Activated CD8-positive, alpha-beta memory T cell treated with anti-CD3 and anti-CD28 coated beads, Interleukin-2, amount 10 ng/mL, durations not matched to agents 7 days and 5 days (primary cell): Measurements from ENCODE around the gene TBC1D25. TPM values are rescaled to one million over a fixed set of nuclear protein-coding genes. Genes with fewer than 3 reads are reported as not detected.
A peak's percentile ranks its signal among the peaks of the same experiment; 100 is the strongest.
"Not testable (repeated sequence)": the region's sequence is repeated elsewhere in the genome, so short reads cannot be mapped to it uniquely, and the experiment has no call there.

Experiments used
- ATAC-seq: fragments of 150-1000 bp; cut with Tn5 transposase; one replicate; pipeline ENCODE4 v1.10.0; 2021; ENCODE audit warnings: moderate library complexity
- CTCF ChIA-PET: fragments of 350-600 bp; sonication (Branson Sonifier 250); formaldehyde crosslinking; loops from one replicate; lab custom pipeline; 2021; ENCODE audit warnings: antibody characterized with exemption; lab: Charles Lee
- DNase-seq: peaks from one replicate; pipeline ENCODE4 v3.0.0-alpha.2; 2020
- H3K27ac Mint-ChIP-seq: one replicate; pipeline ENCODE4 v1.8.0; 2021; ENCODE audit warnings: mild to moderate bottlenecking, mixed read lengths
- H3K27me3 Mint-ChIP-seq: one replicate; pipeline ENCODE4 v1.8.0; 2021; ENCODE audit warnings: mixed read lengths
- H3K36me3 Mint-ChIP-seq: one replicate; pipeline ENCODE4 v1.8.0; 2021; ENCODE audit warnings: mild to moderate bottlenecking, mixed read lengths
- H3K4me1 Mint-ChIP-seq: one replicate; pipeline ENCODE4 v1.8.0; 2021; ENCODE audit warnings: mixed read lengths
- H3K4me3 Mint-ChIP-seq: one replicate; pipeline ENCODE4 v1.8.0; 2021; ENCODE audit warnings: mild to moderate bottlenecking, moderate library complexity, mixed read lengths
- H3K9me3 Mint-ChIP-seq: one replicate; pipeline ENCODE4 v1.8.0; 2022; ENCODE audit warnings: low read depth, mixed read lengths
- total RNA-seq, 2 experiments: library from RNA; stranded (reverse); gene quantifications; one replicate each; pipeline ENCODE4 v1.2.3, GENCODE V29; 2021

TBC1D25 gene
- total RNA-seq, 2 experiments from 2014 or later: 23.2 to 26.3 TPM

- Mint-ChIP-seq H3K4me3 (no peak overlapping the region), H3K27me3 (no peaks in the 10 kb centered on the region), H3K4me1 (peaks cover 3% of the 10 kb centered on the region), H3K9me3 (no peaks in the 10 kb centered on the region), H3K27ac (no peak overlapping the region), H3K36me3 (peaks cover 18% of the 10 kb centered on the region)
- DNase-seq (no peak), ATAC-seq (no peak)
- CTCF ChIA-PET: no interaction called here
Observed at GRCh38 chrX:48548871-48549270, 9.4 kb downstream of the TBC1D25 start.

- H3K27me3 Mint-ChIP-seq, H3K4me3 Mint-ChIP-seq, ATAC-seq, H3K27ac Mint-ChIP-seq, H3K4me1 Mint-ChIP-seq, CTCF ChIA-PET, H3K9me3 Mint-ChIP-seq, DNase-seq: not testable (repeated sequence)
- H3K36me3 Mint-ChIP-seq: peaks cover 23% of the 10 kb centered on the region
Observed at GRCh38 chrX:48555731-48556325, 16.3 kb downstream of the TBC1D25 start.

GRCh38 chrX:48558271-48558670 is 18.8 kb downstream of the TBC1D25 start:
- CTCF ChIA-PET: no interaction called here
- H3K27me3 Mint-ChIP-seq: no peaks in the 10 kb centered on the region
- no peaks in the 10 kb centered on the region for H3K9me3 Mint-ChIP-seq
- H3K27ac Mint-ChIP-seq: peak overlapping the region; percentile 25
- no peak overlapping the region for H3K4me3 Mint-ChIP-seq
- ATAC-seq (peak; percentile 20), DNase-seq (no peak)
- peaks cover 4% of the 10 kb centered on the region for H3K4me1 Mint-ChIP-seq
- peaks cover 24% of the 10 kb centered on the region for H3K36me3 Mint-ChIP-seq

- Mint-ChIP-seq H3K4me3 (no peak overlapping the region), H3K27ac (no peak overlapping the region), H3K27me3 (no peaks in the 10 kb centered on the region), H3K4me1 (peaks cover 4% of the 10 kb centered on the region), H3K36me3 (peaks cover 25% of the 10 kb centered on the region), H3K9me3 (no peaks in the 10 kb centered on the region)
- DNase-seq (no peak), ATAC-seq (no peak)
- CTCF ChIA-PET: no interaction called here
Observed at GRCh38 chrX:48559636-48560035, 20.1 kb downstream of the TBC1D25 start.

- H3K4me3 Mint-ChIP-seq: no peak overlapping the region
- no peaks in the 10 kb centered on the region for H3K27me3 Mint-ChIP-seq
- DNase-seq (no peak), ATAC-seq (no peak)
- H3K9me3 Mint-ChIP-seq: no peaks in the 10 kb centered on the region
- CTCF ChIA-PET: no interaction called here
- H3K27ac Mint-ChIP-seq: no peak overlapping the region
- peaks cover 21% of the 10 kb centered on the region for H3K36me3 Mint-ChIP-seq
- peaks cover 4% of the 10 kb centered on the region for H3K4me1 Mint-ChIP-seq
Observed at GRCh38 chrX:48560056-48560455, 20.5 kb downstream of the TBC1D25 start.

- Mint-ChIP-seq H3K9me3 (no peaks in the 10 kb centered on the region), H3K27me3 (no peaks in the 10 kb centered on the region), H3K36me3 (peaks cover 21% of the 10 kb centered on the region), H3K4me1 (peaks cover 4% of the 10 kb centered on the region), H3K4me3 (no peak overlapping the region), H3K27ac (no peak overlapping the region)
- no peak for DNase-seq
- CTCF ChIA-PET: no interaction called here
- ATAC-seq: no peak
Observed at GRCh38 chrX:48560681-48561080, 21.2 kb downstream of the TBC1D25 start.

GRCh38 chrX:48569958-48570357 is 30.4 kb downstream of the TBC1D25 start:
- Mint-ChIP-seq H3K27ac (peak overlapping the region; percentile 83), H3K4me3 (no peak overlapping the region), H3K9me3 (no peaks in the 10 kb centered on the region), H3K36me3 (peaks cover 2% of the 10 kb centered on the region), H3K4me1 (peaks cover 16% of the 10 kb centered on the region), H3K27me3 (no peaks in the 10 kb centered on the region)
- ATAC-seq (peak; percentile 55), DNase-seq (peak; percentile 67)
- CTCF ChIA-PET: no interaction called here

- DNase-seq (no peak), ATAC-seq (peak; percentile 15)
- Mint-ChIP-seq H3K36me3 (peaks cover 30% of the 10 kb centered on the region), H3K27me3 (no peaks in the 10 kb centered on the region), H3K4me3 (peak overlapping the region; percentile 99), H3K9me3 (no peaks in the 10 kb centered on the region), H3K4me1 (peaks cover 32% of the 10 kb centered on the region), H3K27ac (peak overlapping the region; percentile 100)
- CTCF ChIA-PET: interaction anchor here (1.2 to 2.0 kb wide), 5 partner anchors 34 to 384 kb away, joined by 3 to 11 read pairs (median 4); partner anchors contain the start of genes OTUD5 and TBC1D25
Observed at GRCh38 chrX:48573690-48574269, 34.3 kb downstream of the TBC1D25 start.

GRCh38 chrX:48574270-48575266 is 35.1 kb downstream of the TBC1D25 start, which contains the start of gene RBM3:
TSS of gene RBM3 (plus strand) at chrX:48574484. CDS start at chrX:48575181, 697 bp downstream.
- peaks cover 34% of the 10 kb centered on the region for H3K4me1 Mint-ChIP-seq
- no peaks in the 10 kb centered on the region for H3K9me3 Mint-ChIP-seq
- peak within 1 kb of the TSS; percentile 100 for H3K27ac Mint-ChIP-seq
- DNase-seq (peak; percentile 97), ATAC-seq (peak; percentile 93)
- no peaks in the 10 kb centered on the region for H3K27me3 Mint-ChIP-seq
- CTCF ChIA-PET: interaction anchor here (1.2 to 2.0 kb wide), 5 partner anchors 35 to 383 kb away, joined by 3 to 11 read pairs (median 4); partner anchors contain the start of genes OTUD5 and TBC1D25
- H3K36me3 Mint-ChIP-seq: peaks cover 33% of the 10 kb centered on the region
- peak within 1 kb of the TSS; percentile 99 for H3K4me3 Mint-ChIP-seq

- Mint-ChIP-seq H3K27ac (peak overlapping the region; percentile 100), H3K9me3 (no peaks in the 10 kb centered on the region), H3K4me1 (peaks cover 29% of the 10 kb centered on the region), H3K4me3 (peak overlapping the region; percentile 99), H3K27me3 (no peaks in the 10 kb centered on the region), H3K36me3 (peaks cover 38% of the 10 kb centered on the region)
- CTCF ChIA-PET: interaction anchor here (1.8 kb wide), 1 partner anchor 71 kb away, joined by 3 read pairs; no protein-coding TSS in a partner anchor
- ATAC-seq (no peak), DNase-seq (no peak)
Observed at GRCh38 chrX:48575642-48576041, 36.1 kb downstream of the TBC1D25 start.

- Mint-ChIP-seq H3K4me1 (peaks cover 26% of the 10 kb centered on the region), H3K36me3 (peaks cover 38% of the 10 kb centered on the region), H3K4me3 (peak overlapping the region; percentile 99), H3K27ac (peak overlapping the region; percentile 100), H3K9me3 (no peaks in the 10 kb centered on the region), H3K27me3 (no peaks in the 10 kb centered on the region)
- CTCF ChIA-PET: no interaction called here
- DNase-seq (no peak), ATAC-seq (no peak)
Observed at GRCh38 chrX:48576108-48576507, 36.6 kb downstream of the TBC1D25 start.

GRCh38 chrX:48578661-48579128 is 39.2 kb downstream of the TBC1D25 start:
- peaks cover 38% of the 10 kb centered on the region for H3K36me3 Mint-ChIP-seq
- H3K27me3 Mint-ChIP-seq: no peaks in the 10 kb centered on the region
- H3K27ac Mint-ChIP-seq: peak overlapping the region; percentile 42
- peaks cover 28% of the 10 kb centered on the region for H3K4me1 Mint-ChIP-seq
- H3K9me3 Mint-ChIP-seq: no peaks in the 10 kb centered on the region
- no peak overlapping the region for H3K4me3 Mint-ChIP-seq
- ATAC-seq: no peak
- DNase-seq: no peak
- CTCF ChIA-PET: interaction anchor here (0.6 to 1.1 kb wide), 2 partner anchors 39 to 77 kb away, joined by 4 to 5 read pairs; partner anchors contain the start of gene TBC1D25

- Mint-ChIP-seq H3K4me1 (peaks cover 23% of the 10 kb centered on the region), H3K9me3 (no peaks in the 10 kb centered on the region), H3K27me3 (no peaks in the 10 kb centered on the region), H3K27ac (no peak overlapping the region), H3K4me3 (no peak overlapping the region), H3K36me3 (peaks cover 38% of the 10 kb centered on the region)
- ATAC-seq: no peak
- no peak for DNase-seq
- CTCF ChIA-PET: interaction anchor here (1.1 kb wide), 1 partner anchor 40 kb away, joined by 5 read pairs; the partner anchor contains the start of gene TBC1D25
Observed at GRCh38 chrX:48579259-48579658, 39.7 kb downstream of the TBC1D25 start.
